Brain microvascular endothelial cell (primary cell): Measurements from ENCODE around the gene THSD7B.
"Not testable (repeated sequence)": the region's sequence is repeated elsewhere in the genome, so short reads cannot be mapped to it uniquely, and the experiment has no call there.

Experiments used
- DNase-seq: peaks from one replicate; pipeline ENCODE4 v3.0.0-alpha.2; 2020
- H3K27ac ChIP-seq: fragments of 250-450 bp; sonication (Bioruptor Pico); 2 replicates; pipeline ENCODE4 v1.5.1; 2020; ENCODE audit warnings: mild to moderate bottlenecking, moderate library complexity
- H3K27me3 ChIP-seq: fragments of 250-450 bp; sonication (Bioruptor Pico); replicated peaks from 2 replicates; pipeline ENCODE4 v1.5.1; 2020; ENCODE audit warnings: mild to moderate bottlenecking
- H3K36me3 ChIP-seq: fragments of 250-450 bp; sonication (Bioruptor Pico); replicated peaks from 2 replicates; pipeline ENCODE4 v1.5.1; 2020; ENCODE audit warnings: mild to moderate bottlenecking
- H3K4me3 ChIP-seq: 2 replicates; pipeline ENCODE4 v1.5.1; 2011; ENCODE audit warnings: low read depth, mild to moderate bottlenecking, control low read depth, low read length, moderate library complexity
- in situ Hi-C: cut with HindIII; loops from 2 replicates; pipeline ENCODE4 v1.10.0; 2017; ENCODE audit warnings: low sequenced_read_pairs, low pct_ligation_motif_present
- TF ChIP-seq, protein P1 (sequence below): IDR thresholded peaks from 2 replicates; pipeline ENCODE4 v1.5.1; 2011; ENCODE audit warnings: low read depth, mild to moderate bottlenecking, moderate library complexity, low read length, control low read depth, inconsistent platforms; ENCODE audit errors: missing control alignments

The THSD7B gene

DNA sequence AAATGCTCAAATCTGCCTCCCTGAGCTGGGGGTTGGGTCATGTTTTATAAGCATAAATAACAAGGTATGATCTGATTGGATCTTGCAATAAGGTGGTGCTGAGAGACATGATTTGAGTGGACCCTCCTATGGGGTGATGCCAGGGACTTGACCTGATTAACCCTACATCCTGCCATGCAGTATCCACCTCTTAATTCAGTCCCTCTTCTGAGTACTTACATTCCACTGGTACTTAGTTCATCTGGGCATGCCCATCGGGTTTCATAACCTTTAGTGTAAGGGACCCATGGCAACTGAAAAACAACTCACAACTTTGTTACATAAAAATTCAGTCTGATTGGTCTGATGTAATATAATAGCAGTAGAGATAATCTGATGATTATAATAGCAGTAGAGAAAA, 801.0 kb downstream of the THSD7B start:
- in situ Hi-C loops, result no loop called here
- Histone ChIP-seq H3K4me3 (no peak overlapping the region), H3K36me3 (no peaks in the 10 kb centered on the region), H3K27ac (no peak overlapping the region), H3K27me3 (no peaks in the 10 kb centered on the region)
- DNase-seq, result no peak
- TF ChIP-seq, protein P1, sequence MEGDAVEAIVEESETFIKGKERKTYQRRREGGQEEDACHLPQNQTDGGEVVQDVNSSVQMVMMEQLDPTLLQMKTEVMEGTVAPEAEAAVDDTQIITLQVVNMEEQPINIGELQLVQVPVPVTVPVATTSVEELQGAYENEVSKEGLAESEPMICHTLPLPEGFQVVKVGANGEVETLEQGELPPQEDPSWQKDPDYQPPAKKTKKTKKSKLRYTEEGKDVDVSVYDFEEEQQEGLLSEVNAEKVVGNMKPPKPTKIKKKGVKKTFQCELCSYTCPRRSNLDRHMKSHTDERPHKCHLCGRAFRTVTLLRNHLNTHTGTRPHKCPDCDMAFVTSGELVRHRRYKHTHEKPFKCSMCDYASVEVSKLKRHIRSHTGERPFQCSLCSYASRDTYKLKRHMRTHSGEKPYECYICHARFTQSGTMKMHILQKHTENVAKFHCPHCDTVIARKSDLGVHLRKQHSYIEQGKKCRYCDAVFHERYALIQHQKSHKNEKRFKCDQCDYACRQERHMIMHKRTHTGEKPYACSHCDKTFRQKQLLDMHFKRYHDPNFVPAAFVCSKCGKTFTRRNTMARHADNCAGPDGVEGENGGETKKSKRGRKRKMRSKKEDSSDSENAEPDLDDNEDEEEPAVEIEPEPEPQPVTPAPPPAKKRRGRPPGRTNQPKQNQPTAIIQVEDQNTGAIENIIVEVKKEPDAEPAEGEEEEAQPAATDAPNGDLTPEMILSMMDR, result no peak

DNA sequence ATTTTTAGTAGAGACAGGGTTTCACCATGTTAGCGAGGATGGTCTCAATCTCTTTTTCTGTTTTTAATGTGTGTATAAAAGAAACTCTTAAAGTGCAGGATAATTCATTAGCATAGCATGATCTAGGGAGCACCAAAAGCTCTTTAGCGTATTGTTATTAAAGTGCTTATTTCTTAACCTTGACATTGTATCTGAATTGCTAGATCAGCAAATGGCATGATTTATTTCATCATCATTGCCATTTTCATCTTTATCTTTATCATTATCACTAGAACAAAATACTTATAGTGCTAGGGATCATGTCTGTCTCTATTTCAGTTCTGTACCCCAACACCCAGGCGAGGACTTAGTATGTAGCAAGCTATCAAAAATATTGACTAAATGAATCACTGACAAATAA, 805.1 kb downstream of the THSD7B start:
- in situ Hi-C loops, result no loop called here
- Histone ChIP-seq H3K36me3 (no peaks in the 10 kb centered on the region), H3K4me3 (no peak overlapping the region), H3K27me3 (no peaks in the 10 kb centered on the region), H3K27ac (no peak overlapping the region)
- TF ChIP-seq, protein P1, result no peak
- no peak for DNase-seq

DNA sequence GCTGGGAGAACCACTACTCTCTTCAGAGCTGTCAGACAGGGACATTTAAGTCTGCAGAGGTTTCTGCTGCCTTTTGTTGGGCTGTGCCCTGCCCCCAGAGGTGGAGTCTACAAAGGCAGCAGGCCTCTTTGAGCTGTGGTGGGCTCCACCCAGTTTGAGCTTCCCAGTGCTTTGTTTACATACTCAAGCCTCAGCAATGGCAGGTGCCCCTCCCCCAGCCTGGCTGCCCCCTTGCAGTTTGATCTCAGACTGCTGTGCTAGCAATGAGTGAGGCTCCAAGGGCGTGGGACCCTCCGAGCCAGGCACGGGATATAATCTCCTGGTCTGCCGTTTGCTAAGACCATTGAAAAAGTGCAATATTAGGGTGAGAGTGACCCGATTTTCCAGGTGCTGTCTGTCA, 822.5 kb downstream of the THSD7B start:
- DNase-seq, H3K36me3 ChIP-seq, H3K27ac ChIP-seq, in situ Hi-C loops, H3K4me3 ChIP-seq, H3K27me3 ChIP-seq: not testable (repeated sequence)

DNA sequence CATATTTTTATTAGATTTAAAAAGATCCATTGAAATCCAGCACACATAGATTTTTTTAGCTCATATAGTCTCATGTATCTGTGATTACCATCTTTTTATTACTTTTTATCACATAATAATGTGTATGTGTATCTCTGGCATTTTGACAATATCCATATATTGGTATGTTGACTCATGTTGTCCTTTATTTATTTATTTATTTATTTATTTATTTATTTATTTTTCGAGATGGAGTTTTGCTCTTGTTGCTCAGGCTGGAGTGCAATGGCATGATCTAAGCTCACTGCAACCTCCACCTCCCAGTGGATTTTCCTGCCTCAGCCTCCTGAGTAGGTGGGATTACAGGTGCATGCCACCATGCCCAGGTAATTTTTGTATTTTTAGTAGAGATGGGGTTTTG, 823.2 kb downstream of the THSD7B start:
- H3K36me3 ChIP-seq, H3K27ac ChIP-seq, H3K27me3 ChIP-seq, H3K4me3 ChIP-seq, in situ Hi-C loops, DNase-seq: not testable (repeated sequence)

DNA sequence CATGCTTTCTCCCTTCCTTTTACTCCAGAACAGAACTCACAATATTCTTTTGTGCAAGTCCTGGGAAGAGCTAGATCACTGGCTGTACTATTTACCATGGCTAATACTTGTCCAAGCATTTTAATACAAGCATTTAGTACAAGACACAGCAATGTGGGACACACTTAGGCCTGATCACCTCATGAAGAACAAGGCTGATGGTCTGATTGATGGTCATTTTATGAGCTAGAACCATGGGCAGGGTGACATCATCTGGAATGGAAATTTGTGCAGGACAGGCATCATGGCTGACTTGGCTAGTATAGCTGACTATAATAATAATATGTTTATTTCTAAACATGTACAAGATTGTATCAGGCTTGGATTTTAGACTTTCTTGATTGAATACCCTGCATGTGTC, 824.8 kb downstream of the THSD7B start:
- Histone ChIP-seq H3K27me3 (no peaks in the 10 kb centered on the region), H3K27ac (no peak overlapping the region), H3K4me3 (no peak overlapping the region), H3K36me3 (no peaks in the 10 kb centered on the region)
- no peak for DNase-seq
- TF ChIP-seq, protein P1, result no peak
- in situ Hi-C loops, result no loop called here

DNA sequence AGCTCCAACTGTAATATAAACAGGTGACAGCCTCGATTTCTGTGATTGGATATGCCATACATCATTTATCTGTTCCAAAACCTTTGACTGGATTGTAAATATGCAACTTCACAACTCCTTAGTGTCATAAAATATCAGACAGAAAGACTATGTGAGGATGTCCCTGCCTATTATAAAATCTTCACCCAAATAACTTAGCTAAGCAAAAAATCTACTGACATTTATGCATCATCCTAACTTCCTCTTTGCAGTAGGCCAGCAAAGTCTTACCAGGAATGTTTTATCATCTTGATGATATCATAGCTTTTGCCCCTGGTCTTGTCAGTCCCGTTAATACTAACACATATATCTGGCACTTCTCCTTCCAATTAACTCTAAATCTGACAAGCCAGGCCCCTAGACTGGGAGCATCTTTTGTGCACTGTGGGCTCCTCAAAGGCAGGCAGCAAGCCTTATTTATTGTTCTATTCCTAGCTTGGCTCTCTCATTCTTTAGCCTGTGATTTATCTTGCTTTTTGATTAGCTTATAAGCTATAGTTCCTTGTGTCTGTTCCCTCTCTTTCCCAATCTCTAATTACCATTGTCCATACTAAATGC, 842.5 kb downstream of the THSD7B start:
- Histone ChIP-seq H3K4me3 (no peak overlapping the region), H3K36me3 (no peaks in the 10 kb centered on the region), H3K27me3 (no peaks in the 10 kb centered on the region), H3K27ac (no peak overlapping the region)
- in situ Hi-C loops, result no loop called here
- TF ChIP-seq, protein P1, result no peak
- no peak for DNase-seq

DNA sequence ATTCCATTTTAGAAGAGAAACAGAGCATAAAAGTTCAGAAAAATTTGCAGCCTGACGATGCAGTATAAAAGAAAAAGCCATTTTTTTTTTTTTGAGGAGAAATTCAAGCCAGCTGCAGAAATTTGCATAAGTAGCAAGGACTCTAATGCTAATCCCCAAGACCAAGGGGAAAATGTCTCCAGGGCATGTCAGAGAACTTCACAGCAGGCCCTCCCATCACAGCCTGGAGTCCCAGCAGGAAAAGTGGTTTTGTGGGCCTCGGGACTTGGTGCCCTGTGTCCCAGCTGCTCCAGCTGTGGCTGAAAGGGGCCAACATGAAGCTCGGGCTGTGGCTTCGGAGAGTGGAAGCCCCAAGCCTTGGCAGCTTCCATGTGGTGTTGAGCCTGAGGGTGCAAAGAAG, 873.6 kb downstream of the THSD7B start:
- Histone ChIP-seq H3K27me3 (no peaks in the 10 kb centered on the region), H3K27ac (no peak overlapping the region), H3K4me3 (no peak overlapping the region), H3K36me3 (no peaks in the 10 kb centered on the region)
- in situ Hi-C loops, result no loop called here
- no peak for DNase-seq
- TF ChIP-seq, protein P1, result no peak
